Neuronal stem cell (in vitro differentiated cells): ENCODE measurements around the gene SPATA16.

ENCODE experiments used
- DNase-seq: peaks from one replicate; pipeline ENCODE4 v3.0.0-alpha.2; 2013; ENCODE audit warnings: low spot score
- H2AFZ ChIP-seq: one replicate; pipeline ENCODE4 v1.6.1; 2013; ENCODE audit warnings: mild to moderate bottlenecking, low read length, inconsistent platforms
- H2AK5ac ChIP-seq: 2 replicates; pipeline ENCODE4 v1.6.1; 2013; ENCODE audit warnings: low read depth, mild to moderate bottlenecking, inconsistent platforms, low read length, moderate library complexity, mixed read lengths
- H2BK120ac ChIP-seq: 2 replicates; pipeline ENCODE4 v1.6.1; 2013; ENCODE audit warnings: low read depth, mild to moderate bottlenecking, inconsistent platforms, low read length, moderate library complexity, mixed read lengths
- H2BK12ac ChIP-seq: one replicate; pipeline ENCODE4 v1.6.1; 2013; ENCODE audit warnings: low read length, inconsistent platforms
- H2BK15ac ChIP-seq: 2 replicates; pipeline ENCODE4 v1.6.1; 2013; ENCODE audit warnings: mild to moderate bottlenecking, low read length, inconsistent platforms, mixed read lengths
- H2BK5ac ChIP-seq: one replicate; pipeline ENCODE4 v1.6.1; 2013; ENCODE audit warnings: inconsistent platforms, mild to moderate bottlenecking, low read length, moderate library complexity
- H3K14ac ChIP-seq: one replicate; pipeline ENCODE4 v1.6.1; 2013; ENCODE audit warnings: low read length, inconsistent platforms
- H3K18ac ChIP-seq: 2 replicates; pipeline ENCODE4 v1.6.1; 2013; ENCODE audit warnings: low read length, inconsistent platforms
- H3K23ac ChIP-seq: 2 replicates; pipeline ENCODE4 v1.6.1; 2013; ENCODE audit warnings: low read depth, mild to moderate bottlenecking, mixed read lengths, low read length, inconsistent platforms; ENCODE audit not compliant: poor library complexity
- H3K27ac ChIP-seq: replicated peaks from 3 replicates; pipeline ENCODE4 v1.5.1; 2013; ENCODE audit warnings: low read length, inconsistent platforms
- H3K27me3 ChIP-seq, 3 experiments: 2 replicates each; pipeline ENCODE4 v1.6.1; 2013; ENCODE audit warnings: low read length in 3 of 3, mild to moderate bottlenecking in 2 of 3, inconsistent platforms in 1 of 3, low read depth in 1 of 3, mixed read lengths in 1 of 3, moderate library complexity in 1 of 3; ENCODE audit not compliant: control insufficient read depth in 3 of 3, insufficient read depth in 3 of 3
- H3K36me3 ChIP-seq, 2 donors: replicated peaks in 1 of 2; 2 replicates each; pipeline ENCODE4 v1.6.1; 2013; ENCODE audit warnings: low read length in 2 of 2; ENCODE audit not compliant: control insufficient read depth in 2 of 2, insufficient read depth in 2 of 2
- H3K4ac ChIP-seq: 2 replicates; pipeline ENCODE4 v1.6.1; 2013; ENCODE audit warnings: inconsistent platforms, mild to moderate bottlenecking, low read length, moderate library complexity
- H3K4me1 ChIP-seq, 2 donors: 1 replicate in 1 of 2; 2 replicates in 1 of 2; pipeline ENCODE4 v1.6.1; 2013; ENCODE audit warnings: low read length in 2 of 2, low read depth in 1 of 2; ENCODE audit not compliant: control insufficient read depth in 2 of 2, insufficient read depth in 1 of 2
- H3K4me2 ChIP-seq: one replicate; pipeline ENCODE4 v1.6.1; 2013; ENCODE audit warnings: mild to moderate bottlenecking, low read length, inconsistent platforms; ENCODE audit not compliant: insufficient read depth, poor library complexity, severe bottlenecking
- H3K4me3 ChIP-seq, 2 donors: 2 replicates each; pipeline ENCODE4 v1.5.1; 2013; ENCODE audit warnings: low read length in 2 of 2, mild to moderate bottlenecking in 2 of 2, inconsistent platforms in 1 of 2, moderate library complexity in 1 of 2
- H3K79me1 ChIP-seq: one replicate; pipeline ENCODE4 v1.6.1; 2013; ENCODE audit warnings: low read depth, mild to moderate bottlenecking, inconsistent platforms, low read length, moderate library complexity
- H3K9ac ChIP-seq: one replicate; pipeline ENCODE4 v1.6.1; 2013; ENCODE audit warnings: mild to moderate bottlenecking, low read depth, low read length, inconsistent platforms; ENCODE audit not compliant: poor library complexity
- H3K9me3 ChIP-seq, 2 donors: replicated peaks in 1 of 2; 2 replicates each; pipeline versions ENCODE3 to v1.6.1; 2013; ENCODE audit warnings: low read length in 2 of 2, mild to moderate bottlenecking in 2 of 2, inconsistent platforms in 1 of 2, low read depth in 1 of 2, mixed read lengths in 1 of 2, moderate library complexity in 1 of 2; ENCODE audit not compliant: control insufficient read depth in 2 of 2, insufficient read depth in 1 of 2
- H4K8ac ChIP-seq: one replicate; pipeline ENCODE4 v1.6.1; 2013; ENCODE audit warnings: low read depth, mild to moderate bottlenecking, inconsistent platforms, low read length, moderate library complexity
- H4K91ac ChIP-seq: one replicate; pipeline ENCODE4 v1.6.1; 2013; ENCODE audit warnings: low read length, low read depth, mild to moderate bottlenecking, inconsistent platforms; ENCODE audit not compliant: poor library complexity
- WGBS, 2 donors: extraction: QIAGEN DNeasy Blood & Tissue Kit; methylation state at CpG; one replicate each; pipeline ENCODE4 v1.1.7; 2013; ENCODE audit warnings: missing lambda C conversion rate in 2 of 2, mixed read lengths in 1 of 2; ENCODE audit not compliant: insufficient read length in 2 of 2, insufficient replicate concordance in 1 of 2; ENCODE audit errors: extremely low coverage in 2 of 2; 5-methylcytosine and 5-hydroxymethylcytosine counted together

The SPATA16 gene

DNA sequence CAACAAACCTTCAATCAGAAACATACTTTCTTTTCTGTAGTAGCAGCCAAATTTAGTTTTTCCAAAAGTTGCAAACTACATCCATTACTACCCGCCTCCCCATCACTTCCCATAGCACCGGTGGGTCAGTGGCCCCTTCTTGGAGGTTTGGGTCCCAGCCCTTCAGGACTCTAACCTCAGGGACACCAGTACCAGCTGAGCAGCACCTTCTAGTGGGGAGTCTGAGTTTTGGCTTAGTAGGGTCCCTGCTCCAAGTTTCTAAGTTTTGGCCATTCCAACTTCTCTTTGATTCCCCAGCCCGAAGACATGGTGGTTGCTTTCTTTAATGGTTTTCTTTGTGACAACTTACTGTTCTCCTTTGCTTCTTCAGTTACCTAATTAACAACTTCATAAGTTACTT, 229.9 kb downstream of the SPATA16 start:
- Histone ChIP-seq H3K79me1 (no peaks in the 10 kb centered on the region), H3K36me3 (no peaks in the 10 kb centered on the region), H3K14ac (no peak overlapping the region), H2BK12ac (no peak overlapping the region), H3K4me2 (no peak overlapping the region), H3K27ac (no peak overlapping the region), H3K4me3 (no peak overlapping the region), H3K18ac (no peak overlapping the region), H3K9ac (no peak overlapping the region), H2AK5ac (no peak overlapping the region), H3K23ac (no peak overlapping the region), H2BK5ac (no peak overlapping the region), H2BK15ac (no peak overlapping the region), H3K27me3 (no peaks in the 10 kb centered on the region), H3K9me3 (no peaks in the 10 kb centered on the region), H3K4me1 (no peaks in the 10 kb centered on the region), H3K4ac (no peak overlapping the region), H4K8ac (no peak overlapping the region), H2AFZ (no peak overlapping the region), H2BK120ac (no peak overlapping the region), H4K91ac (no peak overlapping the region)
- no peak for DNase-seq
- WGBS, 2 donors, result no CpG with 5 or more reads among the region's 3 CpGs

DNA sequence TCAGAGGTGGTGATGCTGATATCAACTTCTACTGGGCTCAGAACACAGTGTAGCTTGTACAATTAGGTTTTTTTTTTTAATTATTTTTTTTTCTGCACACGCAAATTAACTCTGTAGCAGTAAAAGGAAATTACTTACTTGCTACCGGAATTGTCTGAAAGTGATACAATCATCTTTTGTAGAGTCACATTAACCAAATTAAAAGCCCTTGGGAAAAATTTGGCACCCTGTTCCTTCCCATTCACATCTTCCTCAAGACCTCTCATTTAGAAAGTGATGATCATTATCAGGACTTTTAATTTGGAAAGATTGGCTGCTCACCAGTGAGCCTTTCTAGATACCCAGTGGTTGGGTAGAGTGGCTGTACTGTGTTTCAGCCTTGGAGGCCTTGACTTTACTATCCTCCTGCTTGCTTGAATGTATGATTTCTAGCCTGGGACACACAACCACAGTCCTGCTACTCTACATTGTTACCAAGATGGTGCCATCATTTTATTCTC, 232.2 kb downstream of the SPATA16 start:
- Histone ChIP-seq H3K4me3 (no peak overlapping the region), H3K4ac (no peak overlapping the region), H3K4me2 (no peak overlapping the region), H3K23ac (no peak overlapping the region), H2AFZ (no peak overlapping the region), H2BK5ac (no peak overlapping the region), H2BK120ac (no peak overlapping the region), H3K4me1 (peaks cover 3 to 7% of the 10 kb centered on the region in 2 donors), H3K79me1 (no peaks in the 10 kb centered on the region), H3K36me3 (no peaks in the 10 kb centered on the region), H3K14ac (no peak overlapping the region), H3K18ac (no peak overlapping the region), H4K8ac (no peak overlapping the region), H2BK15ac (no peak overlapping the region), H3K9ac (no peak overlapping the region), H3K27me3 (no peaks in the 10 kb centered on the region), H2BK12ac (no peak overlapping the region), H4K91ac (no peak overlapping the region), H3K9me3 (no peaks in the 10 kb centered on the region), H3K27ac (no peak overlapping the region), H2AK5ac (no peak overlapping the region)
- DNase-seq, result no peak
- WGBS, 2 donors, result no CpG with 5 or more reads among the region's 2 CpGs

- Histone ChIP-seq H3K4me2 (no peak overlapping the region), H3K27ac (no peak overlapping the region)
Observed at GRCh38 chr3:172905451-172905850, 235.6 kb downstream of the SPATA16 start.

DNA sequence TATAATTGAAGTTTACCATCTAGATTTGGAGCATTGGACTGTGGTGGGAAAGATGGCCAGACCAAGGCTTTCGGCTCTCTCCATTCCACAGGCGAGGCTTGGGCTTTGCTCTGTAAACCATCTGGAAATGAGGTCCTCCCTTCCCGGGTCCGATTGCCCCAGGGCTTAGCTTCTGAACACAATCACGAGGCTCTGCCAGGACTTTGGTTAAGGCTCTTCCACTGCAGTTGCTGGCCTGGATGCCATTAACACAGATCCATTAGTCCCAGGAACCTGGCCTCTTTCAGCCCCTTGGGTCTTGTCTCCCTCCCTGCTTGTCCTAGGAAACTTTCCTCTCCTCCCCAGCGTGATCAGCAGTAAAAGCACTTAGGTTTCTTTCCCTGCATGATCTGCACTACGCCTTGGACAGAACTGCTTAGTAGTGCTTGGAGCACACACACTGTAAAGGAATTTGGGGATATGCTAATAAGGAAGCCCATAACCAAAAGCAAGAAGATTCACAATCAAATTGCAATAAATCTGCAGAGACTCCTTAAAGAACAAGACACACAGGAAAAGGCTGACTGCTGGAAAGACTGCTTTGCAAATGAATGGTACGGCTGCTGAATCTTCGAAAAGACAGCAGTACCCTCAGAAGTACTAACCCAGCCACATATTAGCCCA, 236.2 kb downstream of the SPATA16 start:
- peak overlapping the region; percentile 71 for H2AFZ ChIP-seq
- H3K4ac ChIP-seq, result no peak overlapping the region
- no peak overlapping the region for H3K27ac ChIP-seq
- H3K4me2 ChIP-seq, result no peak overlapping the region
- H3K4me1 ChIP-seq, result peaks cover 5 to 10% of the 10 kb centered on the region in 2 donors
- H3K9ac ChIP-seq, result no peak overlapping the region
- H3K79me1 ChIP-seq, result no peaks in the 10 kb centered on the region
- no peak overlapping the region for H4K8ac ChIP-seq
- DNase-seq, result no peak
- H2BK12ac ChIP-seq, result no peak overlapping the region
- no peak overlapping the region for H2BK120ac ChIP-seq
- WGBS, 2 donors, result no CpG with 5 or more reads among the region's 9 CpGs
- H3K4me3 ChIP-seq, result no peak overlapping the region
- H3K27me3 ChIP-seq, result no peaks in the 10 kb centered on the region
- no peaks in the 10 kb centered on the region for H3K36me3 ChIP-seq
- no peak overlapping the region for H2AK5ac ChIP-seq
- no peak overlapping the region for H2BK5ac ChIP-seq
- H3K23ac ChIP-seq, result no peak overlapping the region
- H3K14ac ChIP-seq, result no peak overlapping the region
- peaks cover 0 to 2% of the 10 kb centered on the region in 2 donors for H3K9me3 ChIP-seq
- H3K18ac ChIP-seq, result no peak overlapping the region
- H4K91ac ChIP-seq, result no peak overlapping the region
- no peak overlapping the region for H2BK15ac ChIP-seq

More at GRCh38 chr3:172905451-172905850, 235.6 kb downstream of the SPATA16 start:
- WGBS, 2 donors, result no CpG with 5 or more reads among the region's 1 CpG
- Histone ChIP-seq H3K4ac (no peak overlapping the region), H2BK5ac (no peak overlapping the region), H2AFZ (no peak overlapping the region), H3K23ac (no peak overlapping the region), H3K14ac (no peak overlapping the region), H3K18ac (no peak overlapping the region), H2BK12ac (no peak overlapping the region), H4K91ac (no peak overlapping the region), H3K9me3 (peaks cover 0 to 2% of the 10 kb centered on the region in 2 donors), H3K9ac (no peak overlapping the region), H3K4me3 (no peak overlapping the region), H4K8ac (no peak overlapping the region), H3K36me3 (no peaks in the 10 kb centered on the region), H3K79me1 (no peaks in the 10 kb centered on the region), H2BK120ac (no peak overlapping the region), H3K4me1 (peaks cover 5 to 10% of the 10 kb centered on the region in 2 donors), H3K27me3 (no peaks in the 10 kb centered on the region), H2BK15ac (no peak overlapping the region), H2AK5ac (no peak overlapping the region)
- DNase-seq, result no peak
